ENCODE measurements around the gene FNDC3B. TPM values are rescaled to one million over a fixed set of nuclear protein-coding genes. Genes with fewer than 3 reads are reported as not detected.
A peak's percentile ranks its signal among the peaks of the same experiment; 100 is the strongest.

FNDC3B gene
- total RNA-seq, 2 donors from 2014 or later: 9.2 to 17.1 TPM

DNA sequence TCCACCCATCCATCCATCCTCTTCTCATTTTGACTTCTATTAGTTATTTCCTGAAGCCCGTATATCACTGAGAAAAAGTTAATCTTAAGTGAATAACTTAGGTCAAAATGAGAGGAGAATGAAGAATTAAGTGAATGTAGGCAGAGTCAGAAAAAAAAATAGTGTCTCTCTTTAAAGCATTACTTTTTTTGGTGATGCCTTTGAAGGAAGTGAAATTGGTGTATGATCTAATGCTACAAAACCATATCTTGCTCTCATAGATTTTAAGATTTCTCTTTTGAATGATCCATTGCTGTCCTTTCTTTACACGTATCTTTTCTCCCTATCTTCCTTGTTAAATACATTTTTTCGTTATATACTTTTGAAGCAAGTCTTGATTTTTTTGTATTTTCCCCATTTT lies 23.4 kb downstream of the FNDC3B start:
- DNase-seq (ENCODE audit: low spot score in 2 of 2) (no peak), ATAC-seq (no peak)
- peaks cover 8 to 23% of the 10 kb centered on the region in 2 donors for H3K36me3 Mint-ChIP-seq
- peaks cover 0 to 7% of the 10 kb centered on the region in 2 donors for H3K9me3 Mint-ChIP-seq
- no peak overlapping the region for H3K27ac Mint-ChIP-seq

GRCh38 chr3:172063456-172064432 lies 24.4 kb downstream of the FNDC3B start:
- DNase-seq (ENCODE audit: low spot score in 2 of 2) (no peak), ATAC-seq (no peak)
- Mint-ChIP-seq H3K36me3 (peaks cover 8 to 23% of the 10 kb centered on the region in 2 donors), H3K9me3 (peaks cover 0 to 7% of the 10 kb centered on the region in 2 donors), H3K27ac (no peak overlapping the region)

- Mint-ChIP-seq H3K9me3 (peaks cover 0 to 7% of the 10 kb centered on the region in 2 donors), H3K36me3 (peaks cover 8 to 23% of the 10 kb centered on the region in 2 donors), H3K27ac (no peak overlapping the region)
- DNase-seq (ENCODE audit: low spot score in 2 of 2) (no peak), ATAC-seq (no peak)
These were observed 26.1 kb downstream of the FNDC3B start for GRCh38 chr3:172065527-172065926.

DNA sequence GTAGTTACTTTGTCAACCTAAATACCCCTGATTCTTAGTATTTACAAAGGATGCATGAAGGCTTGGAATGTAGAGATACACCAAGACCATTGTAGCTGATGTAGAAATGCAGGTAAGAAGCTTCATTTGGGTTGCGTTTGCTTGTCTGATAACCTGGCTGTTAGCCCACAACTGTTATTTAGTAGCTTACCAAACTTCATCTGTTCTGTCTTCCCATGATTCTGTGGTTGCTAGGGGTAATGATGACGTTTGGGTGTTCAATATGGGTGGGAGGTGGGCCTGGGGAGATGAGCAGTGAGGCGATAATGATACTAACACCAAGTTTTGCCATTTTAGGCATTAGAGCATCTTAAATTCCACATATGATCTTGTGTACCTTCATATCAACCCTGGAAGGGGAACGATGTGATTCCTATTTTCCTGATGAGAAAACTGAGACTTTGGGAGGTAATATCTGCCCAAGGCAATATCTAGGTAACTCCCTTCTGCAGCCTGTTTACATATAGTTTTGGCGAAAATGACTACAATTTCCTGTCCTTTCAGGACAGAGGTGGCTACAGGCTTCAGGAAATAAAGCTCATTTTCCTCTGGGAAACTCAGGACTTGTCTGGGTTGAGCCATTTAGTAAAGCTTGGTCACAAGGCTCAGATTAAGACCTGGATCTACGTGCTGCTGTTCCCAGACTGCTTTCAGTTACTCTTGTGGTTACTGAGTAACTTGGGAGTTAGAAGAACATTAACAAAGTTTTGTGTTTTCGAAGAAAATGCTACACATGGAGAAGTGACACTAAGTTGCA lies 26.8 kb downstream of the FNDC3B start:
- H3K27ac Mint-ChIP-seq: no peak overlapping the region
- H3K9me3 Mint-ChIP-seq: peaks cover 0 to 7% of the 10 kb centered on the region in 2 donors
- DNase-seq (ENCODE audit: low spot score in 2 of 2): no peak
- no peak for ATAC-seq
- peaks cover 8 to 23% of the 10 kb centered on the region in 2 donors for H3K36me3 Mint-ChIP-seq

DNA sequence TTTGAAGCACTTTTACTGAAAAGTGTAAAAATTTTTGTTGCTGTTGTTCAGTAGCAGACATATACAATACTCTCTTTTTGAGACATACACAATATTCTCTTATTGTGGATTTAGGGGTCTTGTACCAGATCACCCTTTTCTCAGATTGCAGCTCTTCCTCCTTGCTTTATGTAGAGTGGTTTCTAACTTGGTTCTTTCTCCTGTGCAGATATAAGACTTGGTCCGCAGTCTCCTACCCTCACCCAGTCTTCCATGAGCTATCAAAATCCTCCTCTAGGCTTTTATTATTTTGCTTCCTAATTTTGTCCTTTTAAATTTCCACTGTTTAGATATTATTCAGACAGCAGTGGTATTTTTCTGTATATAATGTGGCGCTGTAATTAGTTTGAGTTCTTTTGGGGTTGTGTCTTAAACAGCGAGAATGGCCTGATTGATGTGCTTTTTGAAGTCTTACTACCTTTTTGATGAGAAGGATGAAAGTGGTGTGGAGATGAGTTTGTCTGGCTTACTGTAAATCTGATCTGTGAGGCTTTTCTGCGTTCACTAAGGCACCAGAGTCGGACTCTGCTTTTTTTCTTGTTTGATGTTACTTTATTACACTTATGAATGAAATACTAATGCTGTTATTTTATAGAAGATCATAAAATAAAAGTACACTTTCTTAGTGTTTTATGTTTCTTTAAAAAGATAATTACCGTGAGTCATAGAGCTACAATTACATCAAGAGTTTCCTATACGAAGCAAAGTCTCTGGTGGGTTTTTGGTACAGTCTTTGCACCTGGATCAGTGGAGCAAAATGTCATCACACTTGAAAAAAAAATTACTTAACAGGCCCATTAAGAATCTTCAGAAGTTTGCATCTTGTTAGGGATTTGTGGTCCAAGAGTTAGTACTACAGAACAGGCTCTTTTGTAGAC lies 27.8 kb downstream of the FNDC3B start:
- peaks cover 0 to 7% of the 10 kb centered on the region in 2 donors for H3K9me3 Mint-ChIP-seq
- H3K36me3 Mint-ChIP-seq: peaks cover 8 to 23% of the 10 kb centered on the region in 2 donors
- ATAC-seq (peak in 1 of 2 donors; percentile 85), DNase-seq (ENCODE audit: low spot score in 2 of 2) (no peak)
- peak overlapping the region in 1 of 2 donors; percentile 34 for H3K27ac Mint-ChIP-seq

GRCh38 chr3:172067837-172068440 lies 28.6 kb downstream of the FNDC3B start:
- no peak for DNase-seq (ENCODE audit: low spot score in 2 of 2)
- no peak for ATAC-seq
- peaks cover 8 to 19% of the 10 kb centered on the region in 2 donors for H3K36me3 Mint-ChIP-seq
- peaks cover 0 to 7% of the 10 kb centered on the region in 2 donors for H3K9me3 Mint-ChIP-seq
- no peak overlapping the region for H3K27ac Mint-ChIP-seq

- DNase-seq (ENCODE audit: low spot score in 2 of 2) (no peak), ATAC-seq (no peak)
- Mint-ChIP-seq H3K27ac (no peak overlapping the region), H3K36me3 (peaks cover 0 to 17% of the 10 kb centered on the region in 2 donors), H3K9me3 (no peaks in the 10 kb centered on the region)
These were observed 29.6 kb downstream of the FNDC3B start for GRCh38 chr3:172068977-172069376.

DNA sequence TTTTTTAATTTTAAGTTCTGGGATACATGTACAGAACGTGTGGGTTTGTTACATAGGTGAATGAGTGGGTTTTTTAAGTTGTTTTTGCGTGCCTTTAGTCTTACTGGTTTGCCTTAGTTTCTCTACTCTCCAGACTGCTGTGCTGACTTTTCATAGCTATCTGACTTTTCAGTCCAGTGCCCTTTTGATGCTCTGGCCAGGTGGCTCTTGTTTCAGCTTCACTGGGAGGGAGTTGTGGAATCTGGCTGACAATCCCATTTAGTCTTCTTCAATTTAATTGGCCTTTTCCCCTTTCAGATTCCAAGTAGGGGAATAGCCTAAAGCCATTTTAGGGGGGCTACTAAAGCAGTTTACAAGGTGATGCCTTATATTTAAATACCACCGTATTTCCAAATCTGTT lies 30.1 kb downstream of the FNDC3B start:
- Mint-ChIP-seq H3K27ac (no peak overlapping the region), H3K36me3 (peaks cover 0 to 13% of the 10 kb centered on the region in 2 donors), H3K9me3 (no peaks in the 10 kb centered on the region)
- ATAC-seq (no peak), DNase-seq (ENCODE audit: low spot score in 2 of 2) (no peak)

DNA sequence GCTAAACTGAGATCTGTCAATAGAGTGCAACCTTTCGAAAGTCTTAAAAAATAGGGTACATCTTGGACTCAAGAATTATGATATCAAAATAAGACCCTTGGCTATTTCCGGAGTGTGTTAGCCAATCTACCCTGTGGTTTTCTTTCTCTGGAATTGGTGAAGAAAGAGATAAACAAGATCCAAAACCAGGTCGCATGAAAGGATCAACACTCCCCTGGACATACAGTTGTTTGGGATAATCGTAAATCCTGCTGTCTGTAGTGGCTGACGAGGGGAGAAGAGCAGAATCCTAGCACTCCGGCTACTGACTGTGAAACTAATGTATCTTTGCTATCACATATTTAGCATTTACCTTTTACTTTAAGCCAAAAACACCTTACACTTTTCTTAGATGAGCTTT lies 30.9 kb downstream of the FNDC3B start:
- H3K9me3 Mint-ChIP-seq: no peaks in the 10 kb centered on the region
- no peak overlapping the region for H3K27ac Mint-ChIP-seq
- no peak for ATAC-seq
- DNase-seq (ENCODE audit: low spot score in 2 of 2): no peak
- peaks cover 0 to 9% of the 10 kb centered on the region in 2 donors for H3K36me3 Mint-ChIP-seq

GRCh38 chr3:172070802-172071201 lies 31.4 kb downstream of the FNDC3B start:
- Mint-ChIP-seq H3K36me3 (peaks cover 0 to 13% of the 10 kb centered on the region in 2 donors), H3K27ac (no peak overlapping the region), H3K9me3 (no peaks in the 10 kb centered on the region)
- ATAC-seq (no peak), DNase-seq (ENCODE audit: low spot score in 2 of 2) (no peak)

- no peak for ATAC-seq
- H3K36me3 Mint-ChIP-seq: peaks cover 0 to 15% of the 10 kb centered on the region in 2 donors
- no peaks in the 10 kb centered on the region for H3K9me3 Mint-ChIP-seq
- no peak for DNase-seq (ENCODE audit: low spot score in 2 of 2)
- H3K27ac Mint-ChIP-seq: no peak overlapping the region
These were observed 32.5 kb downstream of the FNDC3B start for GRCh38 chr3:172071780-172072330.

DNA sequence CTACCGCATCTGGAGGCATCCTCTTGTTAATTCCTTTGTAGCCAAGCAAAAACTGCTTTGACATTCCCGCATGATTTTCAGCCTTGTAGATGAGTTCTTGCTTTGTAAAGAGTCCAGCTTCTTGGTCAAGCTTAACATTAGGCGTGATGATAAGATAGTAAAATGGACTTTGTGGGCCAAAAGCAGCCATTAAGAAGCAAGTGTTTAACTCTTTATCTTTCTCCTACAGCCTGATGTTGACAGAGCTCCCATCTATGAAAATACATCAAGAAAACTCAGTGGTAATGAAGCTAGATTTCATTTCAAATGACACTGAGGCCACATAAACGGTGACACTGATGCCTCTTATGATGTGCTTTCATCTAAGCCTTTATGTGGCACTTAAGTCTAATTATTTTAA lies 33.2 kb downstream of the FNDC3B start:
- DNase-seq (ENCODE audit: low spot score in 2 of 2) (no peak), ATAC-seq (no peak)

GRCh38 chr3:172073262-172073915 lies 34.0 kb downstream of the FNDC3B start:
- Mint-ChIP-seq H3K36me3 (peaks cover 0 to 15% of the 10 kb centered on the region in 2 donors), H3K9me3 (no peaks in the 10 kb centered on the region), H3K27ac (no peak overlapping the region)
- ATAC-seq (no peak), DNase-seq (ENCODE audit: low spot score in 2 of 2) (no peak)

More for the DNA sequence above, 33.2 kb downstream of the FNDC3B start:
- no peaks in the 10 kb centered on the region for H3K9me3 Mint-ChIP-seq
- no peak overlapping the region for H3K27ac Mint-ChIP-seq
- H3K36me3 Mint-ChIP-seq: peaks cover 0 to 15% of the 10 kb centered on the region in 2 donors

DNA sequence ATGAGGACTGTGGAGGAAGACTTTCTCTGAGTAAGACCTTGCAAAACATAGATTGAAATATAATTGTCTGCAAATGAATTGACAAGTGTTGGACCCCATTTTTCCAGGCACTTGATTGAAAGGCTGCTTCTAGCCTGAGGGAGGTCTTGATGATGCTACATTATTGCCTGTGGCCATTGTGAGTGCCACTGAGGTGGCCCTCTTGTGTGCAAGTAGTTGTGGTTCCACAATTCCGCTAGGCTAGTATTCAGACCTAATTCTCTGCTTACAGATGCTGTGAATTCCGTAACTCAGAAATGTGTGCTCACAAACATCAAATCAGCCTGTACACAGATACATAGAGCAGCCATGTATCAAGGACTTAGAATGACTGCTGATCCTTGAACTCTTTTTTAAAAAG lies 34.7 kb downstream of the FNDC3B start:
- peaks cover 0 to 15% of the 10 kb centered on the region in 2 donors for H3K36me3 Mint-ChIP-seq
- H3K27ac Mint-ChIP-seq: no peak overlapping the region
- H3K9me3 Mint-ChIP-seq: no peaks in the 10 kb centered on the region
- DNase-seq (ENCODE audit: low spot score in 2 of 2): no peak
- ATAC-seq: no peak

DNA sequence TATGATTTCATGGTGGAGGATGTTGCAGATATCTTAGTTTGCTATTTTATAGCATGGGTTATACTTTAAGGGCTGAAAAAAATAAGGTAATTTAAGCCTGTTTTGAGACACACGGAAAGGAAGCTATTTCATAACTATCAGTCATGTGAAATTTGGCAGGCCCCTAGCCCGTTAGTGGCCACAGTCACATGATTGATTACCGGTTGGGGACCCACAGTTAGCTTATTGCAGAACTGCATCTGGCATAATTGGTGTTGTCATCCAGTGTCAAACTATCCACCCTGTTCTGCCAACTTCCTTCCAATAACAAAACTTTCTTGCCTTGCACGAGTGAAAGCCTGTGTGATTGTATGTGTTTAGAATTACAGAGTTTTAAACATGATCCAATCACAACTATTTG lies 35.2 kb downstream of the FNDC3B start:
- no peak overlapping the region for H3K27ac Mint-ChIP-seq
- H3K36me3 Mint-ChIP-seq: peaks cover 0 to 15% of the 10 kb centered on the region in 2 donors
- no peaks in the 10 kb centered on the region for H3K9me3 Mint-ChIP-seq
- DNase-seq (ENCODE audit: low spot score in 2 of 2) (no peak), ATAC-seq (no peak)

Measured in activated naive CD4-positive, alpha-beta T cell treated with anti-CD3 and anti-CD28 coated beads, Interleukin-2, amount 50 U/mL, for 72 hours (primary cell).